Neural progenitor cell (in vitro differentiated cells): ENCODE results near the gene SUPT3H.

ENCODE experiments used
- EZH2 ChIP-seq: fragments of 200-600 bp; sonication (generic); IDR thresholded peaks from 2 replicates; pipeline ENCODE4 v1.6.1; 2017; ENCODE audit warnings: antibody characterized with exemption, mild to moderate bottlenecking, moderate library complexity
- EZH2phosphoT487 ChIP-seq: fragments of 200-600 bp; sonication (generic); IDR thresholded peaks from 2 replicates; pipeline ENCODE4 v1.6.1; 2017; ENCODE audit warnings: antibody characterized with exemption
- TF ChIP-seq, protein P1 (sequence below): fragments of 200-600 bp; sonication (generic); IDR thresholded peaks from 2 replicates; pipeline ENCODE4 v1.5.1; 2017; ENCODE audit warnings: antibody characterized with exemption, mild to moderate bottlenecking

DNA sequence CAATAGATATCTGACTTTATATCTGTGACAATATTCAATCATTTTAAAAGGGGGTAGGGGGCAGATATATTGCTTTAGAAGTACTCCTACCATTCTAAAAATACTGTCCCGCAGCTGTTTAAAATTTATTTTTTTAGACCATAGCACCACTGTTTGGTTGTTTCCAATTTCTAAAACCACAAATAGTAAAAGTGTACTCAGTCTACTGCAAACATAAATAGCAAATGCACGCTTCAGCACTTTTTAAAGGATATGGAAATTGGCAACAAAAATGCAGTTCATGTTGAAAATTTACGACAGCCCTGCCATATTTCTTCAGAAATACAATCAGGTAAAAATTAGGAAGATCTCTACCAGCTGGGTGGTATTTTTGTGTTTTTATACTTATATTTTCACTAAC is 181.6 kb downstream of the SUPT3H start:
- TF ChIP-seq, protein P1, sequence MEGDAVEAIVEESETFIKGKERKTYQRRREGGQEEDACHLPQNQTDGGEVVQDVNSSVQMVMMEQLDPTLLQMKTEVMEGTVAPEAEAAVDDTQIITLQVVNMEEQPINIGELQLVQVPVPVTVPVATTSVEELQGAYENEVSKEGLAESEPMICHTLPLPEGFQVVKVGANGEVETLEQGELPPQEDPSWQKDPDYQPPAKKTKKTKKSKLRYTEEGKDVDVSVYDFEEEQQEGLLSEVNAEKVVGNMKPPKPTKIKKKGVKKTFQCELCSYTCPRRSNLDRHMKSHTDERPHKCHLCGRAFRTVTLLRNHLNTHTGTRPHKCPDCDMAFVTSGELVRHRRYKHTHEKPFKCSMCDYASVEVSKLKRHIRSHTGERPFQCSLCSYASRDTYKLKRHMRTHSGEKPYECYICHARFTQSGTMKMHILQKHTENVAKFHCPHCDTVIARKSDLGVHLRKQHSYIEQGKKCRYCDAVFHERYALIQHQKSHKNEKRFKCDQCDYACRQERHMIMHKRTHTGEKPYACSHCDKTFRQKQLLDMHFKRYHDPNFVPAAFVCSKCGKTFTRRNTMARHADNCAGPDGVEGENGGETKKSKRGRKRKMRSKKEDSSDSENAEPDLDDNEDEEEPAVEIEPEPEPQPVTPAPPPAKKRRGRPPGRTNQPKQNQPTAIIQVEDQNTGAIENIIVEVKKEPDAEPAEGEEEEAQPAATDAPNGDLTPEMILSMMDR = no peak
- no peak for TF ChIP-seq EZH2
- no peak for TF ChIP-seq EZH2phosphoT487
